ENCODE measurements around the gene ZNF688. TPM values are rescaled to one million over a fixed set of nuclear protein-coding genes. Genes with fewer than 3 reads are reported as not detected.

The ZNF688 gene
- total and polyA plus RNA-seq, 9 of the 15 experiments (the other 6 are each of a cell fraction or from before 2014, with no cell fraction given) = 0.48 to 12.9 (median 4.5) TPM

GRCh38 chr16:30526823-30527634 lies 44.5 kb downstream of the ZNF688 start (continued):
- TF ChIP-seq RREB1 (CRISPR knock-in tag; IDR thresholded peaks at IDR 0.05) (peak; percentile 84; the same call in 1 of the 2 replicates), PREB (CRISPR knock-in tag; IDR thresholded peaks at IDR 0.05) (no peak), ZBTB17 (CRISPR knock-in tag; IDR thresholded peaks at IDR 0.05) (peak; percentile 84; the same call in 1 of the 2 replicates), ZBTB7A (IDR thresholded peaks at IDR 0.05; ENCODE audit: borderline replicate concordance, control insufficient read depth, low read depth, low read length) (peak; percentile 17; the same call in 1 of the 2 replicates), TAF1 (IDR thresholded peaks at IDR 0.05; ENCODE audit: control insufficient read depth, extremely low read depth, insufficient read depth, low read length, severe bottlenecking) (peak; percentile 45), TAF7 (tag; IDR thresholded peaks at IDR 0.05) (peak; percentile 82), ZNF318 (IDR thresholded peaks at IDR 0.05; ENCODE audit: borderline replicate concordance in 1 of 2, low read depth in 1 of 2) (no peak), PTRF (tag; IDR thresholded peaks at IDR 0.05) (no peak)
